K562 (cell line): ENCODE results near the gene BSCL2. TPM values are rescaled to one million over a fixed set of nuclear protein-coding genes. Genes with fewer than 3 reads are reported as not detected.
A peak's percentile ranks its signal among the peaks of the same experiment; 100 is the strongest.

Source experiments
- ATF2 ChIP-seq: sonication (generic); formaldehyde crosslinking; IDR thresholded peaks from 2 replicates; pipeline ENCODE4 v1.8.1; 2022; ENCODE audit warnings: missing genetic modification reagents
- CBX3 ChIP-seq, 2 experiments: IDR thresholded peaks; 1 replicate in 1 of 2; 2 replicates in 1 of 2; pipeline ENCODE4 v1.6.1; 2012; ENCODE audit warnings: inconsistent platforms in 2 of 2, low read length in 2 of 2, borderline replicate concordance in 1 of 2, control low read depth in 1 of 2
- CC2D1A ChIP-seq: fragments of 450-650 bp; IDR thresholded peaks from 2 replicates; pipeline ENCODE4 v1.6.1; 2017; ENCODE audit warnings: mild to moderate bottlenecking
- DACH1 ChIP-seq: fragments of 450-650 bp; IDR thresholded peaks from 2 replicates; pipeline ENCODE4 v1.6.1; 2018; ENCODE audit not compliant: partially characterized antibody
- FOSL1 ChIP-seq: fragments of 200-800 bp; sonication (Bioruptor generic); conservative IDR thresholded peaks from 2 replicates; pipeline ENCODE4 v1.6.1; 2016; ENCODE audit warnings: missing genetic modification characterization, missing compliant biosample characterization
- MYNN ChIP-seq, 2 experiments: sonication (generic); formaldehyde crosslinking in 1 of 2; IDR thresholded peaks; 2 replicates each; pipeline versions ENCODE4 v1.5.0 to v1.6.1; 2016 to 2020; ENCODE audit warnings: antibody characterized with exemption in 1 of 2, missing genetic modification reagents in 1 of 2
- PHF8 ChIP-seq: fragments of 200-600 bp; sonication (generic); IDR thresholded peaks from 2 replicates; pipeline ENCODE4 v1.6.1; 2012; ENCODE audit warnings: mixed run types, mild to moderate bottlenecking, inconsistent platforms, low read length, moderate library complexity, borderline replicate concordance
- RBM25 ChIP-seq: fragments of 200-400 bp; formaldehyde crosslinking; IDR thresholded peaks from 2 replicates; pipeline ENCODE4 v1.6.1; 2018; ENCODE audit warnings: low read length, low read depth, moderate library complexity; ENCODE audit not compliant: severe bottlenecking
- RCOR1 ChIP-seq, 2 experiments: IDR thresholded peaks; 2 replicates each; pipeline ENCODE4 v1.6.1; 2012; ENCODE audit warnings: low read depth in 2 of 2, low read length in 2 of 2, borderline replicate concordance in 1 of 2, improper control_type of control experiment in 1 of 2
- REST ChIP-seq, 2 experiments: fragments of 450-650 bp; formaldehyde crosslinking in 1 of 2; IDR thresholded peaks; 2 replicates each; pipeline versions ENCODE4 v1.4.0 to v1.6.1; 2014 to 2020; ENCODE audit warnings: mild to moderate bottlenecking in 2 of 2, borderline replicate concordance in 1 of 2, low read depth in 1 of 2
- RFX1 ChIP-seq: fragments of 450-650 bp; IDR thresholded peaks from 2 replicates; pipeline ENCODE4 v1.6.1; 2016; ENCODE audit warnings: mild to moderate bottlenecking, moderate library complexity
- SFPQ ChIP-seq: fragments of 200-400 bp; formaldehyde crosslinking; IDR thresholded peaks from 2 replicates; pipeline ENCODE4 v1.6.1; 2017; ENCODE audit warnings: mild to moderate bottlenecking, low read depth, low read length, moderate library complexity
- ZFP36 ChIP-seq: fragments of 150-350 bp; IDR thresholded peaks from 2 replicates; pipeline ENCODE4 v1.6.1; 2018; ENCODE audit warnings: low read length, low read depth; ENCODE audit not compliant: partially characterized antibody
- polyA plus RNA-seq, 8 experiments: library from polyadenylated mRNA; depleted of rRNA in 4 of 8; stranded (reverse) in 5 of 8; unstranded in 3 of 8; fragments of >200 nt; fragmentation: Nextera tagmentation in 2 of 8; fragmentation: Illumina TruSeq in 1 of 8; extraction: Ambion mirVana in 2 of 8; extraction: Trizol in 1 of 8; gene quantifications; 2 replicates each; pipeline versions ENCODE4 v1.2.1 to v1.2.3, GENCODE V29; 2011 to 2014; ENCODE audit warnings: inconsistent platforms in 1 of 8, missing spikeins in 1 of 8
- total RNA-seq, 7 experiments: library from RNA; depleted of rRNA in 6 of 7; stranded (reverse); fragments of >200 nt in 6 of 7; fragmentation: Illumina TruSeq in 2 of 7; extraction: Trizol in 2 of 7; gene quantifications; 2 replicates each; pipeline versions ENCODE4 v1.2.1 to v1.2.3, GENCODE V29; 2011 to 2021; ENCODE audit warnings: low replicate concordance in 1 of 7

The BSCL2 gene
- total and polyA plus RNA-seq, 9 of the 15 experiments (the other 6 are each of a cell fraction or from before 2014, with no cell fraction given), result 18.9 to 51.7 (median 35.2) TPM

- 0 out of 2 replicates have a peak, but pooled peaks have one; percentile 31 for TF ChIP-seq MYNN (IDR thresholded peaks at IDR 0.05)
- no peak for TF ChIP-seq MYNN (CRISPR knock-in tag; IDR thresholded peaks at IDR 0.05)
- peak; percentile 38 for TF ChIP-seq ZFP36
- peak; percentile 79 for TF ChIP-seq REST (IDR thresholded peaks at IDR 0.05; ENCODE audit: borderline replicate concordance)
- TF ChIP-seq REST (CRISPR knock-in tag; IDR thresholded peaks at IDR 0.05; ENCODE audit: low read depth), result no peak
- peak in 1 of 2 experiments; percentile 55; a peak in 2 of 4 replicates for TF ChIP-seq RCOR1 (IDR thresholded peaks at IDR 0.05; ENCODE audit: borderline replicate concordance in 1 of 2, low read depth in 2 of 2, low read length in 2 of 2)
- TF ChIP-seq SFPQ, result no peak
- no peak for TF ChIP-seq CBX3 (IDR thresholded peaks at IDR 0.05; ENCODE audit: borderline replicate concordance in 1 of 2, low read length in 2 of 2)
- no peak for TF ChIP-seq FOSL1 (tag)
- TF ChIP-seq PHF8, result no peak
- no peak for TF ChIP-seq ATF2 (CRISPR knock-in tag)
- TF ChIP-seq DACH1, result no peak
- no peak for TF ChIP-seq RBM25
- no peak for TF ChIP-seq RFX1
- peak; percentile 51; the same call in 1 of the 2 replicates for TF ChIP-seq CC2D1A
These were observed 12.6 kb downstream of the BSCL2 start (continued) for GRCh38 chr11:62694455-62695167.
